HL-60 (cell line): ENCODE data around the gene CHRDL2.

Source experiments
- DNase-seq, 2 experiments: peaks; one replicate each; pipeline ENCODE4 v3.0.0-alpha.2; 2010 to 2020; ENCODE audit warnings: low read depth in 1 of 2, low spot score in 1 of 2
- H3K27ac ChIP-seq: fragments of 250-450 bp; sonication (Bioruptor Pico); replicated peaks from 2 replicates; pipeline ENCODE4 v1.5.1; 2020; ENCODE audit warnings: mild to moderate bottlenecking, moderate library complexity
- H3K27me3 ChIP-seq: fragments of 250-450 bp; sonication (Bioruptor Pico); 2 replicates; pipeline ENCODE4 v1.5.1; 2021; ENCODE audit warnings: mild to moderate bottlenecking, moderate library complexity; ENCODE audit not compliant: insufficient read depth, poor library complexity, severe bottlenecking
- H3K4me3 ChIP-seq: replicated peaks from 2 replicates; pipeline ENCODE4 v1.5.1; 2011; ENCODE audit warnings: mild to moderate bottlenecking, control low read depth, low read length; ENCODE audit not compliant: insufficient read depth
- GABPA ChIP-seq: IDR thresholded peaks from 2 replicates; pipeline ENCODE4 v1.6.1; 2012; ENCODE audit warnings: low read depth
- POLR2AphosphoS5 ChIP-seq: IDR thresholded peaks from 2 replicates; pipeline ENCODE4 v1.6.1; 2012; ENCODE audit warnings: low read depth
- SPI1 ChIP-seq: IDR thresholded peaks from 2 replicates; pipeline ENCODE4 v1.6.1; 2012; ENCODE audit warnings: low read depth, mild to moderate bottlenecking, borderline replicate concordance
- TF ChIP-seq, protein P1 (sequence below): IDR thresholded peaks from 2 replicates; pipeline ENCODE4 v1.6.1; 2012; ENCODE audit warnings: low read depth; ENCODE audit not compliant: insufficient replicate concordance
- TF ChIP-seq, protein P2 (sequence below): IDR thresholded peaks from one replicate; pipeline ENCODE4 v1.5.1; 2011; ENCODE audit warnings: low read length, control low read depth, inconsistent platforms; ENCODE audit not compliant: insufficient read depth

Gene CHRDL2

DNA sequence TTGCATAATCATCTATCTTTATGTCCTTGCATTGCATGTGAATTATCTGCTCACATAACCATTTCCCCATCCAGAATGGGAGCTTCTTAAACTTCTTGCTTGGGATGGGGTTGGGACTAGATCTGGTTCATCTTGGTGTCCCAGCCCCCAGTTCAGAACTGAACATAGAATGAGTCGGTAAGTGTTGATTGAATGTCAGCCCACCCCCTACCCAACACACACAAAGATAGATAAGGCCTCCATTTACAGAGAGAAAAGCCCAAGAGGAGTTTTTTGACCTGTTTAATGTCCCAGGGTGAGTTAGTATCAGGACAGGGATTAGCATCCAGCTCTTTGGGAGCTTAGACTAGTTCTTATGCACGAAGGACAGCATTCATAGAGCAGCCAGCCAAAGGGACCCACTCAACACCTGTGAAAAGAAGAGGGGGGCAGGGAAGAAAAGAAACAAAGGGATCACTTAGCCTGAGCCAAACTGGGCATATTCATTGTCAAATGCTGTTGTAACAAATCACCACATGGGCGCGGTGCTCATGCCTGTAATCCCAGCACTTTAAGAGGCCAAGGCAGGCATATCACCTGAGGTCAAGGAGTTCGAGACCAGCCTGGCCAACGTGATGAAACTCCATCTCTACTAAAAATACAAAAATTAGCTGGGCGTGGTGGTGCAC is 57.4 kb downstream of the CHRDL2 start:
- Histone ChIP-seq H3K4me3 (no peak overlapping the region), H3K27me3 (no peaks in the 10 kb centered on the region), H3K27ac (no peak overlapping the region)
- no peak for DNase-seq
- TF ChIP-seq, protein P1, sequence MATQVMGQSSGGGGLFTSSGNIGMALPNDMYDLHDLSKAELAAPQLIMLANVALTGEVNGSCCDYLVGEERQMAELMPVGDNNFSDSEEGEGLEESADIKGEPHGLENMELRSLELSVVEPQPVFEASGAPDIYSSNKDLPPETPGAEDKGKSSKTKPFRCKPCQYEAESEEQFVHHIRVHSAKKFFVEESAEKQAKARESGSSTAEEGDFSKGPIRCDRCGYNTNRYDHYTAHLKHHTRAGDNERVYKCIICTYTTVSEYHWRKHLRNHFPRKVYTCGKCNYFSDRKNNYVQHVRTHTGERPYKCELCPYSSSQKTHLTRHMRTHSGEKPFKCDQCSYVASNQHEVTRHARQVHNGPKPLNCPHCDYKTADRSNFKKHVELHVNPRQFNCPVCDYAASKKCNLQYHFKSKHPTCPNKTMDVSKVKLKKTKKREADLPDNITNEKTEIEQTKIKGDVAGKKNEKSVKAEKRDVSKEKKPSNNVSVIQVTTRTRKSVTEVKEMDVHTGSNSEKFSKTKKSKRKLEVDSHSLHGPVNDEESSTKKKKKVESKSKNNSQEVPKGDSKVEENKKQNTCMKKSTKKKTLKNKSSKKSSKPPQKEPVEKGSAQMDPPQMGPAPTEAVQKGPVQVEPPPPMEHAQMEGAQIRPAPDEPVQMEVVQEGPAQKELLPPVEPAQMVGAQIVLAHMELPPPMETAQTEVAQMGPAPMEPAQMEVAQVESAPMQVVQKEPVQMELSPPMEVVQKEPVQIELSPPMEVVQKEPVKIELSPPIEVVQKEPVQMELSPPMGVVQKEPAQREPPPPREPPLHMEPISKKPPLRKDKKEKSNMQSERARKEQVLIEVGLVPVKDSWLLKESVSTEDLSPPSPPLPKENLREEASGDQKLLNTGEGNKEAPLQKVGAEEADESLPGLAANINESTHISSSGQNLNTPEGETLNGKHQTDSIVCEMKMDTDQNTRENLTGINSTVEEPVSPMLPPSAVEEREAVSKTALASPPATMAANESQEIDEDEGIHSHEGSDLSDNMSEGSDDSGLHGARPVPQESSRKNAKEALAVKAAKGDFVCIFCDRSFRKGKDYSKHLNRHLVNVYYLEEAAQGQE = no peak
- TF ChIP-seq POLR2AphosphoS5 (no peak), SPI1 (no peak), GABPA (no peak)
- TF ChIP-seq, protein P2, sequence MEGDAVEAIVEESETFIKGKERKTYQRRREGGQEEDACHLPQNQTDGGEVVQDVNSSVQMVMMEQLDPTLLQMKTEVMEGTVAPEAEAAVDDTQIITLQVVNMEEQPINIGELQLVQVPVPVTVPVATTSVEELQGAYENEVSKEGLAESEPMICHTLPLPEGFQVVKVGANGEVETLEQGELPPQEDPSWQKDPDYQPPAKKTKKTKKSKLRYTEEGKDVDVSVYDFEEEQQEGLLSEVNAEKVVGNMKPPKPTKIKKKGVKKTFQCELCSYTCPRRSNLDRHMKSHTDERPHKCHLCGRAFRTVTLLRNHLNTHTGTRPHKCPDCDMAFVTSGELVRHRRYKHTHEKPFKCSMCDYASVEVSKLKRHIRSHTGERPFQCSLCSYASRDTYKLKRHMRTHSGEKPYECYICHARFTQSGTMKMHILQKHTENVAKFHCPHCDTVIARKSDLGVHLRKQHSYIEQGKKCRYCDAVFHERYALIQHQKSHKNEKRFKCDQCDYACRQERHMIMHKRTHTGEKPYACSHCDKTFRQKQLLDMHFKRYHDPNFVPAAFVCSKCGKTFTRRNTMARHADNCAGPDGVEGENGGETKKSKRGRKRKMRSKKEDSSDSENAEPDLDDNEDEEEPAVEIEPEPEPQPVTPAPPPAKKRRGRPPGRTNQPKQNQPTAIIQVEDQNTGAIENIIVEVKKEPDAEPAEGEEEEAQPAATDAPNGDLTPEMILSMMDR = no peak

DNA sequence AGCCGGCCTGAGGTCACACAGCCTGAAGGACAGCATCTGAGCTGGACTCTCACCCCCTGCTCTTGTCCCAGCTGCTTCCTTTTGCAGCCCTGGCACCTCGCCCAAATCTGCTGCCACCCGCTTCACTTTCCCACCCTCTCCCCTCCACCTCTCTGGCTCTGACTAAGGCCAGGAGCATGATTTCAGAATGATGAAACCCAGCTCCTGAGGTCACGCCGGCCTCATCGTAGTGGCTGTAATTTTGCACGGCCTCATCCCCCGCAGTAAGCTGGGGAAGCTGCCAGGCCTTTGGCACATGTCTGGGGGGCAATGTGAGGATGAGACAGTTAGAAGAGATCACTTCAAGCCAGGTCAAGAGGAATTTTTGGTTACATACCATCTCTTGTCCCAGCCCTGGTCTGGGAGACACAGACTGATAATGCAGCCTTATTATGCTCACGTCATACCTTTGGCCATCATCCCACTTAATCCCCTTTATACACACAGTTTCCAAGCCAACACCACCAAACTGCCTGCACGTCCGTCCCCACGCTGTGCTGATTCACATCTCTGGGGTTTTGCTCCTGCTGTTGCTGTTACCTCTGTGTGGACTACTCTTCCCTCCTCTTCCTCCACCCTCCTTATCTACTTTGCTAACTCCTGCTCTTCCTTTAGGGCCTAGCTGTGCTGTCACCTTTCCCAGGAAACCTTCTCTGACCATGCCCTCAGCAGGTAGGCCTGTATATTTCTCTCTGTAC is 58.1 kb downstream of the CHRDL2 start:
- Histone ChIP-seq H3K27ac (no peak overlapping the region), H3K4me3 (no peak overlapping the region), H3K27me3 (no peaks in the 10 kb centered on the region)
- DNase-seq = peak; percentile 14 to 44
- no peak for TF ChIP-seq SPI1
- TF ChIP-seq POLR2AphosphoS5 = no peak
- no peak for TF ChIP-seq GABPA
- TF ChIP-seq, protein P2 = no peak
- TF ChIP-seq, protein P1 = no peak

DNA sequence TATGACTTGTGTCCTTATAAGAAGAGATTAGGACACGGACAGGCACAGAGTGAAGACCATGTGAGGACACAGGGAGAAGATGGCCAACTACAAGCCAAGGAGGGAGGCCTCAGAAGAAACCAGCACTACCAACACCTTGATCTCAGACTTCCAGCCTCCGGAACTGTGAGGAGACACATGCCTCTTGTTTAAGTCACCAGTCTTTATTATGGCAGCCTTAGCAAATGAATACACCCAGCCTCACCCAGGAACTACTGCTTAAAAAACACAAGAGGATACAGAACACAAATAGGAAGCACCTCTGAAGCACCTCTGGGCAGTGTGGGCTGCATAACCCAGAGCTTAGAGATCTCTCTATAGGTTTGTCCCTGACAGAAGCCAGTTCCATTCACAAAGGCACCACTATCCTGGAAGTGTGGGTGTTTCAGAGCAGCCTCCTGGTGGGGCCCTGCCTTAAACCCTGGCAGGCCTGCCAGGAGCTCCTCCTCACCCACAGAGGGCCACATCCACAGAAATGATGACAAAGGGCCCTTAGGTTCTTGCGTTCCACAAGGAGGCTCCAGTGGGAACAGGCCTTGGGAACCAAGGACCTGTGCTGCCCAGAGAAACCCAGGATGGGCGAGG is 58.8 kb downstream of the CHRDL2 start:
- no peak for TF ChIP-seq GABPA
- TF ChIP-seq, protein P1 = no peak
- TF ChIP-seq, protein P2 = no peak
- TF ChIP-seq SPI1 = no peak
- TF ChIP-seq POLR2AphosphoS5 = no peak
- Histone ChIP-seq H3K27me3 (no peaks in the 10 kb centered on the region), H3K27ac (no peak overlapping the region), H3K4me3 (no peak overlapping the region)
- DNase-seq = no peak
